ENCODE data around the gene SMYD3.

DNA sequence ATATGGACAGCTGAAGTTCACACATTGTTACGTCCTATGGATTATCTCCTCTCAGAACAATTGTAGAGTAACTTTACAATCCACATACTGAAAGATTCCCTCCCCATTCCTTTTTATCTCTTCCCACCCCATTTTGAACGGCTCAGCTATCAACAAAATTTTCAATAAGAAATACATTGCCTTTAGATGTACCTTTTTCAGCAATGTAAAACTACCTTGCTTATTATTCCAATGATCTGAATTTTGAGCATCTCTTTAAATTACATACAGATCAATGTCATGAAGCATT, 503.7 kb downstream of the SMYD3 start:
- TF ChIP-seq CTCF (conservative IDR thresholded peaks at IDR 0.05; ENCODE audit: low read depth, low read length) (no peak), POLR2A (IDR thresholded peaks at IDR 0.05; ENCODE audit: low read depth, low read length) (no peak), RAD21 (IDR thresholded peaks at IDR 0.05; ENCODE audit: low read length) (no peak), RFX5 (IDR thresholded peaks at IDR 0.05; ENCODE audit: low read depth, low read length) (no peak), MXI1 (IDR thresholded peaks at IDR 0.05; ENCODE audit: borderline replicate concordance, low read depth, low read length) (no peak), CEBPB (IDR thresholded peaks at IDR 0.05; ENCODE audit: low read depth, low read length) (no peak)
